NCI-H748 treated with DMSO at 0.1 percent for 48 hours (cell line): ENCODE results near the gene COMP.
"Not testable (repeated sequence)": the region's sequence is repeated elsewhere in the genome, so short reads cannot be mapped to it uniquely, and the experiment has no call there.

Experiments used
- DNase-seq: peaks from one replicate; lab custom pipeline; 2025; lab: John Stamatoyannopoulos, UW

The COMP gene

DNA sequence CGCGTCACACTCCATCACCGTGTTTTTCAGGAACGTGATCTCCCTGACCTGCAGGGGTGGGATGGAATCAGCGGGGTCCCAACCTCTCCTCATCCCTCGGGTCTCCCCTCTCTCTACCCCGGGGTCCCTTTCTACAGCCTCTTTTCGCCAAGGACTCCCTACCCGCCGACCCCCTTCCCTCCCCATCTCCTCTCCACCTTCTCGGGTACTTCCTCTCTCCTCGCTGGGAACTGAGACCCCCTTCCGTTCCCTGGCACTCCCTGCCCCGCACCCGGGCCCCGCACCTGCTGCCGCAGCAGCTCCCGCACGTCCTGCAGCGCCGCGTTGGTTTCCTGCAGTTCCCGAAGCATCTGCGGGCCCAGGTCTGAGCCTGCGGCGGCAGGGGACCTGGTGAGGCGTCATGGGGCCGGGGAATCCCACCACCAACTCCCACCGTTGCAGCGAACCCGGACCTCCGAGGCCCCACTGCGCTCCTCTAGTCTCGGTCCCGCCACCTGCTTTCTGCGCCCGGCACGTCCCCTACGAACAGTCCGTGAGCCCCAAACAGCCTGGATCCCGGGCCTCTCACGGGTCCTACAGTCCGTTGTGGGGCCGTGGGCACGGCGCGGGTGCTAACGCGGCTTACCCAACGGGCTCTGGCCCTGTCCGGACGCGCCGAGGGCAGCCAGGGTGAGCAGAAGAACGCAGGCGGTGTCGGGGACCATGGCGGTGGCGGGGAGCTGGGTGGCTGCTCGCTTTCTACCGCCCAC is at the start of gene COMP:
TSS of gene COMP (minus strand) at position 740 of the 749 bp plus-strand sequence. CDS start at position 704, 36 bp downstream.
- no peak for DNase-seq

DNA sequence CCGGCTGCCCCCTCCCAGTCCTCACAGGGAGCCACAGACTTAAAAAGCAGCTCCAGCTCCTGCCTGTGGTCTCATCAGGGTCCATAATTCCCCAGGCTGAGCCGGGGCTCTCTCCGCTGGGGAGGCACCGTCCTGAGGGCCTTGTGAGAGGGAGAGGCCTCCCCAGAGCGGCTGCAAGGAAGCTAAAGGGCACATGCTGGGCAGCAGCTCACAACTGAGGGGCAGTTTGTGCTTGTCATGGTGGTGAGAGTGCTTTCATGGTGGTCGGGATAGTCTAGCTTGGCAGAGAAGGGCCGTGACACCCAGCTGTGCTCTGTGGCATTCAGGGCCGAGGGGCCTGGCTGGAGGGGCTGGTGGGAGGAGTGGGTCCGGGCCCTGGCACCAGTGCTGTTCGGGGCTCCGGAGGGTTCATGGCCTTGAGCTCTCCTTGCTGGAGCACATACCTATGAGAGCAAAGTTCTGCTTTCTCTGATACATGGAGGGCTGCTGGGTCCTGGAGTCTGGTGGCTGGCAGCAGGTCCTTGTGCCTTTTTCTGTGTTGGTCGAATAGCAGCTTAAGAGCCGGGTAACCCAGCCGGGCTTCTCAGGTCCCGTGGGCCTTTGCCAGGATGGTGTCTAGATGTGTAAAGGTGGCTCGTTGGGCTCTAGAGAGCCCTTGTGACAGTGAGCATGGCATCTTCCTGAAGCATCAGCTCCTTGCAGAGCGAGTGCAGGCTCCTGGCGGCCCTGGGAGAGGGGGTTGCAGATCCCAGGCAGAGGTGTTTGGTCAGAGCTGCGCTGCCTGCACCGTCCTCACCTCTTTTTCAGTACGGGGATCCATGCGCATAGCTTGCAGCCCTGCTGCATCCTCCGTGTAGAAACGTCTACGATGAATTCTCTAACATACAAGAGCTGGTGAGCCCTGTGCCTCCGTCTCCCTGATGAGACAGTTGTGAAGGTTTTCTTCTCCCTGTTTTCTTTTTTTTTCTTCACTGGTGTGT is 49.5 kb upstream of the COMP start:
- DNase-seq = no peak

DNA sequence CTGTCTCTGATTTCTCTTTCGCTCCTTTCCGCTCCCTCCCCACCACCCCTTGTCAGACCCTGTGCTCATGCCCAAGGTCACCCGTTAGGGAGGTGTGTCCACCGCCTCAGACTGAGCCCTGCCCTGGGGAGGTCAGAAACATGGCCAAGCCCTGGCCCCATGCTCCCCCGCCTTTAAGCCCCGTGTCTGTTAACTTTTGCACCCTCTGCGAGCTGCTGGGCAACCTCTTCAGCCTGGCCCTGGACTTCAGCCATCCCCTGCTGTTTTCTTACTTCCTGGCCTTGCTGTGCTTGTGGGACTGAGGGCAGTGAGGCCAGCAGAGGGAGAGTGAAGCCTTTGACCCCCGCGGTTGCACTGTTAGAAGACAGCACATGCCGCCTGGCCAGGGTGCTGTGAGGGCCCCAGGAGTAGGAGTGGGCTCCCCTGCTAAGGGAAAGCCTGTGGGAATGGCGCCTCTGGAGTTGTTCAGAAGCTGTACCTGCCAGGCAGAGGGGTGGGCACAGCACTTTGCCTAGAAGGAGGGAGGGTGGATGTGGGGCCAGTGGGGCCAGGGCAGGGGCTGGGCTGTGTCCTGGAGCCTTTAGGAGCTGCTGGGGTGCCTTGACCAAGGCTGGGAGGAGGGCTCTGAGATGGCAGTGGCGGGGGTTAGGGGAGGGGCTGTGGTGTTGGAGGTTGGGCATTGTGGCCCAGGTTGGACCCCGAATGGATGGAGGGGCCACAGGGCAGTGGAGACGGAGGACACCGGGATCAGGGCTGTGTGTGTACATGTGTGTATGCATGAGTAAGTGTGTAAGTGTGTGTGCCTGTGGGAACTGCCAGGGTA is 48.6 kb upstream of the COMP start:
- DNase-seq = no peak

DNA sequence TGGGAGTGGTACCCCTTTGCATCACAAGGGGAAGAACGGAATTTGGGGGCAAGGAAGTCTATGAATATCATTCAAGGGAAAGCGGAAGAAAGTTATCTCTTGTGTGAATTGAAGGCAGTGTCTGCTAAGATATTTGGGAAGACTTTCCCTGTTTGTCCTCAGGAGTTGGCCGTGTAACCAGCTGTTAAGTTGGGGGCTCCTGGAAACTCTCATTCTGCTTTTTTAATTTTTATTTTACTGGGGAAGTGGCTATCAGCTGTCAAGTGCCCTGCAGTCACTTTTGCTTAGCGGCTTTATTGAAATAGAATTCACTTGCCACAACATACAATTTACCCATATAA is 43.5 kb upstream of the COMP start:
- DNase-seq = no peak

DNA sequence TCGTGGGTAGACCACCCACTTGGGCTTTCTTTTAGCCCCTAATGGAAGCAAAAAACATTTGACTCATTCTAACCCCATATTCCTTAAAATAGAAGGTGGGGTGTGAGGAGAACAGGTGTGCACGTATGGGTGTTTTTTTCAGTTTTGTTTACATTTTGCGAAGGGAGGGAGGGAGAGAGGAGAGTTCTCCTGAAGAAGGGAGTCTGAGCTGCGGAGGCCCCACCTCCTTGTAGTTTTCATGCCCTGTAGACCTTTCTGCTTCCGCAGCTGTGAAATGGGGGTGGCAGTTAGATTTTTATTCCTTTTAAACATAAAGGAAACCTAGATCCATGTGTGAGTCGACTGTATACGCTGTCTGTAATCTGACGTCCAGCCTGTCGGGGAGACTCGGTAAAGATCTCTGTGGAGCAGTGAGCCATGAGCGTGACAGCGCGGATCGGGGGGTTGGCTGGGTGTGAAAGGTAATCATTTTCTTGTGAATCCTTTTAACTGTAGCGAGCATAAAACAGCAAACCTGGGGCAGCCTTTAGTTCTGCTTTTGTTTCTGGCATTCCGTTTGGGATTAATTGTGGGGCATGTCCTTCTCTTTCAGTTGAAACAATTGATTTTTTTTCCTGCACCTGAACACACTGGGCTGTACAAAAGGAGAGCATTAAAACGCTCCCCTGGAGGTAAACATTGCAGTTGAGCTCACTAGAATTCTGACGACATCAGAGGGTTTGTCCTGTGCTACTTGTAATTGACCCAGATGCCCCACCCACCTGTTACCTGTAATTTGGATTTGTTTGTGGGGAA is 42.9 kb upstream of the COMP start:
- peak; percentile 85 for DNase-seq

DNA sequence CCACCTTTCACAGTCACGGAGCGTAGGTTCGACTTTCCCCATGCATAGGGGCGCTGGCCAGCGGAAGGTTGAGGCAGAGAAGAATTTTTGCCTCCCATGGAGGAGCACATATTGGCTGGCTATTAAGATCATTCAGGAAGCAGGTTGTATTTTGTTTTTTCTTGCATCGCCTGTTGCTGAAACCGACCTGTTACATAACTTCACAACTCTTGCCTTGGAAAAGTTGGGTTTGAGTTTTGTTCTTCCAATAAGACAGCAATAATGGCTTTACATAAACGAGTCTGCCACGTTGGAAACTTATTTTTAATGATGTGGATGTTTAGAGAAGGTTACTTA is 42.0 kb upstream of the COMP start:
- DNase-seq = no peak

DNA sequence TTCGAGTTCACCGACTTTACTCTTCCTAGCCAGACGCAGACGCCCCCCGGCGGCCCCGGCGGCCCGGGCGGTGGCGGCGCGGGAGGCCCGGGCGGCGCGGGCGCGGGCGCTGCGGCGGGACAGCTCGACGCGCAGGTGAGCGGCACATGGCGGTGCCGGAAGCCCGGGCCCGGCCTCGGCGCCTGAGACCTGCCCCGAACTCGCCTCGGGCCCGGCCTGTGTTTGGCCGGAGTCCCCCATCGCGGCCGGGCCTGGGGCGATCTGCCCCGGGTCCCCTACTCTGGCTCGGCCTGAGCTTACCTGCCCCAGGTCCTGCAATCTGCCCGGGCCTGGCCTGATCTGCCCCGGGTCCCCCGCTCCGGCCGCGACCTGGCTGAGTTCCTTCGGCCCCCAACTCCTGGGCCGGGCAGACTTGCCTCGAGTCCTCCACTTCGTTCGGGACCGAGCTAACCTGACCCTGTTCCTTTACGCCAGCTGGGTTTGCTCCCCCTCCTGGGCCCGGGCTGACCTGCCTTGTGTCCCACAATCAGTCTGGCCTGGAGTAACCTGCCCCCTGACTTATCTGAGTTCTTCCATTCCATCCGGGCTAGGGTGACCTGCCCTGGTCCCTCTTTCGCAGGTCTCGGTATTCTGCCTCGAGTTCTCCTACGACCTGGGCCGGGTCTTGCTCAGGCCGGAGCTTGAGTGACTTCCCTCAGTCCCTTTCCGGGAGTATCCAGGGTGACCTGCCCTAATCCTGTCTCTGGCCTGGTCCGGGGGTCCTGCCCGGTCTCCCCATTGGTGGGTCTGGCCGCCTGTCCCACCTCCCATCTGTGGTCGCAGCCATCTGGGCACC is 41.4 kb upstream of the COMP start:
- no peak for DNase-seq

DNA sequence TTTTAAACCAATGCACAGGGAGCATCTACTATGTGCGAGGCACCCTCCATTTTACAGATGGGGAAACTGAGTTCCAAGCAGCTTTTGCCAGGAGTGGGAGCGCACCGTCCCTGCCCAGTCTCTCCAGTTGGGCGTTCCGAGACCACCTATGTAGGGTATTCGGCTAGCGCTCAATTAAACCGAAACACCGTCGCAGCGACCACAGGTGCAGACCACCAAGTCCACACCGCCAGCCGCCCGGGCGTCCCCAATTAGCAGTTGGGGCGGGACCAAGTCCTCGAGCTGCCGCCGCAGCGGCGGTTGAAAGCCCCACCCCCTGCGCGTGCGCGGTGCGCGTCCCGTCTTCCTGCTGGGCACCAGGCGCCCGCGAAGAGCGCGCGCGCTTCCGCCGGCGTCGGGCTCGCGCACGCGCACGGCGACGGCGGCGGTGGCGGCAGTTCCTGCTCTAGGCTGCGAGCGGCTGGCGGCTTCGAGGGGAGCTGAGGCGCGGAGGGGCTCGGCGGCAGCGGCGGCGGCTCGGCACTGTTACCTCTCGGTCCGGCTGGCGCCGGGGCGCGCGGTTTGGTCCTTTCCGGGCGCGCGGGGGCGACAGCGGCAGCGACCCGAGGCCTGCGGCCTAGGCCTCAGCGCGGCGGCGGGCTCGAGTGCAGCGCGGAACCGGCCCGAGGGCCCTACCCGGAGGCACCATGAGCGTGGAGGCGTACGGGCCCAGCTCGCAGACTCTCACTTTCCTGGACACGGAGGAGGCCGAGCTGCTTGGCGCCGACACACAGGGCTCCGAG is 40.6 kb upstream of the COMP start, which contains the start of gene UPF1:
TSS of gene UPF1 (plus strand) at position 436 of the 782 bp plus-strand sequence. CDS start at position 687, 251 bp downstream.
- DNase-seq = peak; percentile 53

DNA sequence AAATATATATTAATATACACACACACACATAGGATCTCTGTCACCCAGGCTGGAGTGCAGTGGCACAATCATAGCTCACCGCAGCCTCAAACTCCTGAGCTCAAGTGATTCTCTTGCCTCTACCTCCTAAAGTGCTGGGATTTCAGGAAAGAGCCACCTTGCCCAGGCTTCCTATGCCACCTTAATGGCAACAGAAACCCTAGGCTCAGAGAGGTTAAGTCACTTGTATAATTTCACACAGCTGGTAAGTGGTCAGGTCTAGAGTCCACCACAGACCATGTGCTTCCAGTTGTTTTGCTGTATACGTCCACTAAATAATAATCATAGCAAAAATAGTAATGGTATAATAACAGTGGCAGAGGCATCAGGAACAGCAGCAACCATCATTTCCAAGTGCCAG is 39.4 kb upstream of the COMP start:
- no peak for DNase-seq

DNA sequence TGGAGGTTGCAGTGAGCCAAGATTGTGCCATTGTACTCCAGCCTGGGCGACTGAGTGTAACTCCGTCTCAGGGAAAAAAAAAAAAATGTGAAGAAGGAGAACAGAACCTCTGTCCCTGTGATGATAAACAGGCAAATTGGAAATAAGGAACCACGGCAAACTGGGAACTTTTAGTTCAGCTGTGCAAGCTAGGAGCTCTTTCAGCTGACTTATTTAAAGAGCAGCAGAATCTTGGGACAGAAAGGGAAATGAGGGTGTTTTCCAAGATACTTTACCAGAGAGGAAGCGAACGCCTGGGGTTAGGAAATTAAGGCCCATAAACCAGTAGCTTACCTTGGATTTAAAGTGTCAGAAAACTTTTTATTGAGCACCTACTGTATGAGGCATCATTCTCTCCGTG is 37.7 kb upstream of the COMP start:
- DNase-seq = no peak

DNA sequence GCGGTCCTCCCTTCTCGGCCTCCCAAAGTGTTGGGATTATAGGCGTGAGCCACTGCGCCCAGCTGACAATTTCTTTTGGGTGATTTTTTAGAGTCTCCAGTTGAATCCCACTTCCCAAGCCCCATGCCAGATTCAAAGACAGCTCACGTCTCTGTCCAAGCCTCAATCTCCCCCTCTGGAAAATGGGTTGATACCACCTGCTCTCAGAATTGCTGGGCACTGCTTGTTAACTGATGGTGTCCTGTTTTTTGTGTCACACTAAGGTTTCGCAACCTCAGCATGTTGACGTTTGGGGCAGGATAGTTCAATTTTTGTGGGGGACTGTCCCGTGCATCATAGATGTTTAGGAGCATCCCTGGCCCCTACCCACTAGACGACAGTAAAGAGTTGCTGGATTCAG is 26.5 kb upstream of the COMP start:
- no peak for DNase-seq

DNA sequence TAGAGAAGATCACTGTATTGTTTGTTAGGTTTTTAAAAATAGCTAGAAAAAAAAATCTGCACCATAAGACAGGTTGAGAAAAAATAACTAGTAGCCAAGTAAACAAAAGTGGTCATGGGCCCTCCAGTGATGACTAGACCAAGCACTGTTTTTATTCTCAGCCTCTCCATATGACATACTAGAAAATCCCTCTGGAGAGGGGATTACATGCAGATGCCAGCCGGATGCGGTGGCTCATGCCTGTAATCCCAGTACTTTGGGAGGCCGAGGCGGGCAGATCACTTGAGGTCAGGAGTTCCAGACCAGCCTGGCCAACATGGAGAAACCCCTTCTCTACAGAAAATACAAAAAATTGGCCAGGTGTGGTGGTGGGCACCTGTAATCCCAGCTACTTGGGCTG is 25.5 kb upstream of the COMP start:
- not testable (repeated sequence) for DNase-seq

DNA sequence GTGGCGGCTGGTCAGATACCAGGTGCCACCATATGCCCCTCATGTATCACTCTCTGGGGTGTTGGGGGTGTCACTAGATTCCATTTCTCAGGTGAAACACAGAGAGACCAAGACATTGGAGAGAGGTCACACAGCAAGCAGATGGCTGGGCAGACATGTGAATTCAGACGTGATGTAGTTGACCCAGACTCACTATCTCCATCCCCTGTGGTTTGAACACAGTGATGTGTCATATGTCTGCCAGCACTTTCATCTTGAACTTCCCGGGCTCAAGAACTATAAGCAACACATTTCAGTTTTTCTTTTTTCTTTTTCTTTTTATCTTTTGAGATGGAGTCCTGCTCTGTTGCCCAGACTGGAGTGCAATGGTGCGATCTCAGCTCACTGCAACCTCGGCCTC is 24.6 kb upstream of the COMP start:
- no peak for DNase-seq

DNA sequence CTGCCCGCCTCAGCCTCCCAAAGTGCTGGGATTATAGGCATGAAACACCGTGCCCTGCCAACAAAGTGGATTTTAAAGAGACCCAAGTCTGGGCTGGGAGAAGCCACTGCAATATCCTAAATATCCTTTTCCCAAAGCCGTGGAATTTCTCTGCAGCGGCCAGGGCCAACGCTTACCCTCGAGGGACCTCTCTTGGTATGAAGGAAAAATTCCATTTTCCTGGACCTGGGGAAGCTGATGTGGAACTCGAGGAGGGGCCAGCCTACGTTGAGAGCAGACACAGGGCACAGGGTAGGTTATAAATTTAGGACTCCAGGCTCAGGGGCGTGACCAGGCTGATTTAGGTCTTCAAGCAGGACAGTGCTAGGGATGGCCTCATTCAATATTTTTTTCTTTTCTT is 23.0 kb upstream of the COMP start:
- DNase-seq = no peak

DNA sequence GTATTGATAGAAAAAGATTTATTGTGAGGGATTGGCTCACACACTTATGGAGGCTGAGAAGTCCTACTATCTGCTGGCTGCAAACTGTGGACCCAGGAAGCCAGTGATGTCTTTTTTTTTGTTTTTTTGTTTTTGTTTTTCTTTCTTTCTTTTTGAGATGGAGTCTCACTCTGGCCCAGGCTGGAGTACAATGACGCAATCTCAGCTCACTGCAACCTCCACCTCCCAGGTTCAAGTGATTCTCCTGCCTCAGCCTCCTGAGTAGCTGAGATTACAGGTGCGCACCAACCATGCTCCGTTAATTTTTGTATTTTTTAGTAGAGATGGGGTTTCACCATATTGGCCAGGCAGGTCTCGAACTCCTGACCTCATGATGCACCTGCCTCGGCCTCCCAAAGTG is 20.5 kb upstream of the COMP start:
- DNase-seq = not testable (repeated sequence)

DNA sequence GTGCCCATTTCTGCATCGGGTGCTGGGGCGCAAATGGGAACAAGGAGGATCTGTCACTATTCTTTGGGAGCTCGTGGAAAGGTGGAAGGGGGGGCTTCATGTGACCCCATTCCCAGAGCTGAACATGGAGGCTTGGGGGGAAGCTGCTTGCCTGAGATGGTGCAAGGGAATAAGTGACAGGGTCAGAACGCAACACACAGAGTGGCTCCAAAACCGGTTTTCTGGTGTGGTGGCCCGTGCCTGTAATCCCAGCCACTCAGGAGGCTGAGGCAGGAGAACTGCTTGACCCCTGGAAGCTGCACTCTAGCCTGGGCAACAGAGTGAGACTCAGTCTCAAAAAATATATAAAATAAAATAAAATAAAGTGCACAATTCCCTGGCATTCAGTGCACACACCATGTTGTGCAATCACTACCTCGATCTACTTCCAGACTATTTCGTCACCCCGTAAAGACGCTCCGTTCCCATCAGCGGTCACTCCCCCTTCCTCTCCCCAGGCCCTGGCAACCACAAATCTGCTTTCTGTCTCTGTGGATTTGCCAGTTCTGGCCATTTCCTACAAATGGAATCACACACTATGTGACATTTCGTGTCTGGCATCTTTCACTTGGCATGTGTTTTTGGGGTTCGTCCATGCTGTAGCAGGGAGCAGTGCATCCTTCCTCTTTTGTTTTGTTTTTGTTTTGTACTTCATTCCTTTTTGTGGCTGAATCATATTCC is 18.2 kb upstream of the COMP start:
- no peak for DNase-seq

DNA sequence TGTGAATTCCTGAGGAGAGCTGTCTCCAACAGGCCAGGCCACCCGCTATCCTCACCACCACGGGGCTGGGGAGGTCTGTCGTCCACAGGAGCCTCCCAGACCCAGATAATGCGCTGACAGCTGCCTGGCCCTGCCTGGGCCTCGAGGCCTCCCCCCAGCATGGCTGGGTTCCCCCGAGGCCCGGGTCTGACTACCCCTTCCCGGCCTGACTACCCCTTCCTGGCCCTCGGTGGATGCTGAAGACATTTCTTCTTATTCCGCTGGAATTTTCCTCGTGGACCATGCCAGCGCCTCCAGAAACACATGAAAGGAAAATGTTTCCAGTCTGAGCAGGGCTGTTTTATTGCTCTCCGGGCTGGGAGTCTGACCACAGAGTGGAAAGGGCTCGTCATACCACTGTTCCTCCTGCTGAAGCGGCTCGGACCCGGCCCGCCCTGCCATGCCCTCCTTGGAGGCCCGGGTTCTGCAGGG is 16.8 kb upstream of the COMP start:
- DNase-seq = no peak

DNA sequence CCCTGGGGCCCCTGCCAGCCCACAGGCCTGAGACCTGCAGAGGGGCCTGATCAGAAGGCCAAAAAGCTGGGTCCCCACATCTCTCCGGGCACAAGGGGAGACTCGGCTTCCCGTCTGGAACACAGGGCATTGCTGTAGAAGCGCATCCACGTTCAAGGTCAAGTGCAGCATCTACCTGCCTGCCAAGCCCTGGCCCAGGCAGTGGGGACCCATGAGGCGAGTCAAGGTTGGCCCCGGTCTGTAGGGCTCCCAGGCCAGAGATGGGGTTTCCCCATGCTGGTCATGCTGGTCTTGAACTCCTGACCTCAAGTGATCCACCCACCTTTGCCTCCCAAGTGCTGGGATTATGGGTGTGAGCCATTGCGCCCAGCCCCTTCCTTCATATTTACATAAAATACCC is 13.5 kb upstream of the COMP start:
- no peak for DNase-seq

DNA sequence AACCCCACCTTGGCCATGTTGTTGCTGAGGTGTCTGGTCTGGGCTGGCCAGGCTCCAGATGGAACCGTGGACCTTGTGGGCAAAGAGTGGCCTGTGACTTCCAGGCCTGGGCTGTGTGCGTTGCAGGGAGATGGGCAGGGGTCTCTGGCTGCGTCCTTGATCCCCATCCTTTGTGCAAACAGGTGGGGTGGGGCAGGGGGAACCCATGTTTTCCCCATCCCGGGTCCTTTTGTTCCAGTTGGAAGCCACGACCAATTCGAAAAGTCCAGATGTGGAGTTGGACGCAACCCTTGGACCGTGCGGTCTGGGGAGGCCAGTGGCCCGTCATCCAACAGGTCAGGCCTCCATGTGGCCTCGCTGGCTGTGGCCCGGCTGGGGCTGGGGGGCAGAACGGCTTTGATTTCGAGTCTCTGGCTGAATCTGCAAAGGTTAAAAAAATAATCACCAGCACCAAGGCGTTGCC is 13.1 kb upstream of the COMP start:
- no peak for DNase-seq
